MG63 (cell line): ENCODE results near the gene L3MBTL2. TPM values are rescaled to one million over a fixed set of nuclear protein-coding genes. Genes with fewer than 3 reads are reported as not detected.
A peak's percentile ranks its signal among the peaks of the same experiment; 100 is the strongest.

Source experiments
- DNase-seq: peaks from one replicate; pipeline ENCODE4 v3.0.0-alpha.2; 2020
- H3K27me3 ChIP-seq: fragments of 250-450 bp; sonication (Bioruptor Pico); 2 replicates; pipeline ENCODE4 v1.5.1; 2020; ENCODE audit warnings: mild to moderate bottlenecking, moderate library complexity
- H3K36me3 ChIP-seq: fragments of 250-450 bp; sonication (Bioruptor Pico); 2 replicates; pipeline ENCODE4 v1.5.1; 2020; ENCODE audit warnings: mild to moderate bottlenecking, moderate library complexity
- H3K4me3 ChIP-seq: fragments of 250-450 bp; sonication (Bioruptor Pico); 2 replicates; pipeline ENCODE4 v1.5.1; 2020; ENCODE audit warnings: mild to moderate bottlenecking, moderate library complexity
- H3K9me3 ChIP-seq: fragments of 250-450 bp; sonication (Bioruptor Pico); 2 replicates; pipeline ENCODE4 v1.5.1; 2020; ENCODE audit warnings: mild to moderate bottlenecking, moderate library complexity
- total RNA-seq: library from RNA; depleted of rRNA; stranded (reverse); fragments of >200 nt; shearing (Covaris generic); gene quantifications from 2 replicates; pipeline ENCODE4 v1.2.3, GENCODE V29; 2014; ENCODE audit warnings: low replicate concordance

L3MBTL2 gene
- total RNA-seq, 1 experiment from 2014 or later, result 30.3 TPM

- peak; percentile 53 for DNase-seq
- Histone ChIP-seq H3K36me3 (peaks cover 4% of the 10 kb centered on the region), H3K9me3 (no peaks in the 10 kb centered on the region), H3K27me3 (no peaks in the 10 kb centered on the region), H3K4me3 (no peak overlapping the region)
Observed at GRCh38 chr22:41234815-41235695, 29.9 kb downstream of the L3MBTL2 start.

GRCh38 chr22:41237036-41237706 is 32.1 kb downstream of the L3MBTL2 start:
- no peak for DNase-seq
- no peaks in the 10 kb centered on the region for H3K9me3 ChIP-seq
- no peaks in the 10 kb centered on the region for H3K27me3 ChIP-seq
- H3K36me3 ChIP-seq, result no peaks in the 10 kb centered on the region
- H3K4me3 ChIP-seq, result no peak overlapping the region

DNA sequence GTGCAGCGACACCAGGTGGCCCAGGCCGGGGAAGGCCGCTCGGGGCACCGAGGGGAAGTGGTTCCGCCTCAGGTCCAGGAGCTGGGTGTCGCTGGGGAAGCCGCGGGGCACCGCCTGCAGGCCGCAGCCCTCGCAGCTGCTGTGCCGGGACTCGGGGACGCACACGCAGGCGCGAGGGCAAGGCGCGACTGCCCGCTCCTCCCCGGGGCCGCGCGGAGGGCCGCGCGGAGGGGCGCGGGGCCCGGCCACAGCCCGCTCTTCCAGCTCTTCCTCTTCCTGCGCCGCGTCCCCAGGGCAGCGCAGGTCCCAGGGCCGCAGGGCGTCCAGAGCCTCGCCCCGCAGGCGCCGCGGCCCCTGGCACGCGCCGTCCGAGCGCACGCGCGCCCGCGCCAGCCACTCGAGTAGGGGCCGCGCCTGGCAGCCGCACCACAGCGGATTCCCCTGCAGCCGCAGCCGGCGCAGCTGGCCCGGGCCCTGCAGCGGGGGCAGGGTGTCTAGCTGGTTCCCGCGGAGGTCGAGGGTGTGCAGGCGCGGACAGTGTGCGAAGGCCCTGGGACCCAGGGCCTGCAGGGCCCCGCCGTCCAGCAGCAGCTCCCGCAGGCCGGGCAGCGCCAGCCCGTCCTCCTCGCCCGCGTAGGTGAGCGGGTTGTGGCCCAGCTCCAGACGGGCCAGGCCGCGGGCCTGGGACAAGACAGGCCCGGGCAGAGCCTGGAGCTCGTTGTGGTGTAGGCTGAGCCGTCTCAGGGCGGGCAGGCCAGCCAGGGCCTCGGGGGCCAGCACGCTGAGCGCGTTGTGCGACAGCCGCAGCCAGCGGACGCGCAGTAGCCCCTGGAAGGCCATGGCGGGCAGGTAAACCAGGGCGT is 32.8 kb downstream of the L3MBTL2 start:
- DNase-seq, result no peak
- Histone ChIP-seq H3K27me3 (no peaks in the 10 kb centered on the region), H3K4me3 (no peak overlapping the region), H3K36me3 (no peaks in the 10 kb centered on the region), H3K9me3 (no peaks in the 10 kb centered on the region)

GRCh38 chr22:41238570-41239442 is 33.7 kb downstream of the L3MBTL2 start:
- Histone ChIP-seq H3K9me3 (no peaks in the 10 kb centered on the region), H3K36me3 (no peaks in the 10 kb centered on the region), H3K4me3 (no peak overlapping the region), H3K27me3 (no peaks in the 10 kb centered on the region)
- DNase-seq, result no peak

GRCh38 chr22:41239443-41240128 is 34.5 kb downstream of the L3MBTL2 start:
- H3K36me3 ChIP-seq, result peaks cover 3% of the 10 kb centered on the region; the same call in 1 of the 2 replicates
- no peak overlapping the region for H3K4me3 ChIP-seq
- no peak for DNase-seq
- H3K9me3 ChIP-seq, result no peaks in the 10 kb centered on the region
- H3K27me3 ChIP-seq, result no peaks in the 10 kb centered on the region

GRCh38 chr22:41240377-41241132 is 35.4 kb downstream of the L3MBTL2 start, which contains the start of gene CHADL:
Gene CHADL, minus strand, starts transcription at chr22:41240931. Its CDS starts 50 bp downstream, at chr22:41240881.
- no peak for DNase-seq
- no peak within 1 kb of the TSS for H3K4me3 ChIP-seq
- no peaks in the 10 kb centered on the region for H3K9me3 ChIP-seq
- H3K36me3 ChIP-seq, result peaks cover 13% of the 10 kb centered on the region
- no peaks in the 10 kb centered on the region for H3K27me3 ChIP-seq

- no peak overlapping the region for H3K4me3 ChIP-seq
- H3K9me3 ChIP-seq, result no peaks in the 10 kb centered on the region
- no peak for DNase-seq
- no peaks in the 10 kb centered on the region for H3K27me3 ChIP-seq
- H3K36me3 ChIP-seq, result peaks cover 18% of the 10 kb centered on the region
Observed at GRCh38 chr22:41241133-41241676, 36.1 kb downstream of the L3MBTL2 start.

- Histone ChIP-seq H3K36me3 (peaks cover 31% of the 10 kb centered on the region), H3K4me3 (no peak overlapping the region), H3K27me3 (no peaks in the 10 kb centered on the region), H3K9me3 (no peaks in the 10 kb centered on the region)
- DNase-seq, result peak; percentile 56
Observed at GRCh38 chr22:41242396-41243117, 37.4 kb downstream of the L3MBTL2 start.

DNA sequence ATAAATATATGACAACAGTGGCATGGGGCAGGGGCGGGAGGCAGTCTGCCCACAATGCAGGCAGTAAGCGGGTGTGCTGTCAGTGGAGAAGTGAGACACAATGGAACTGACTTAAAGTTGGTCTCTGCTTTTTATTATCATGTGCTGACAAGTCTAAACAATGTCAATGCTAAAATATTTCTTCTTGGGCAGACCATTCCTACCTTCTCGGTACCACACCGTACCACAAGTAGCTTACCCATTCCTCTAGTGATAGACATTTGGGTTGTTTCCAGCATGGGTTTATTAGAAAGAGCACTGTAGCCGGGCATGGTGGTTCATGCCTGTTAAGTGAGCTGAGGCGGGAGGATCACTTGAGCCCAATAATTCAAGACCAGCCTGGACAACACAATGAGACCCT is 38.2 kb downstream of the L3MBTL2 start:
- DNase-seq, result no peak
- Histone ChIP-seq H3K4me3 (no peak overlapping the region), H3K27me3 (no peaks in the 10 kb centered on the region), H3K36me3 (peaks cover 37% of the 10 kb centered on the region), H3K9me3 (no peaks in the 10 kb centered on the region)

DNA sequence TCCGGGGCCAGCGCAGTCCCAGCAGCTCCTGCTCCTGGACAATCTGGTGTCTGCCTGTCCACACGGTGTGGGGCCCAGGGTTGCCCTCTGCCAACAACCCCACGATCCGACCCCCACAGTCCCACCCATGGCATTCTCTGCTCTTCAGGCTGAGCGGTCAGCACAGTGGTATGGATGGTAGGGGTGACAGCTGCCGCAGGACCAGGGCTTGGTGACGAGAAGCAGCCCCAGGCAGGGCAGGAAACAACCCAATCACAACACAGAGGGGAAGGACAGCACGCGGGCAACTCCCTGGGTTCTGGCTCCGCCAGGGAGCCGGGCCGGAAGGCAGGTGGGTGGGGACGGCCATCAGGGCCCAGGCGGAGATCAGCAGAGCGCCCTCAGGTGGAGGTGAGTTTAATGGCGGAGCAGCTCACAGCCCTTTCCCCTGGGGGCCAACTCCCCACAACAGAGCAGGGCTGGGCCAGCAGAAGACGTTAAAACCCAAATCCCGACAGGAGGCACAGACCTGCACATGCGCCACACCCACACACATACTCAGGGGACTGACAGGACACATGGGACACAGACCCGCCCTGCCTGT is 40.9 kb downstream of the L3MBTL2 start:
- Histone ChIP-seq H3K4me3 (no peak overlapping the region), H3K36me3 (peaks cover 64% of the 10 kb centered on the region), H3K27me3 (no peaks in the 10 kb centered on the region), H3K9me3 (no peaks in the 10 kb centered on the region)
- DNase-seq, result no peak

- Histone ChIP-seq H3K27me3 (no peaks in the 10 kb centered on the region), H3K36me3 (peaks cover 81% of the 10 kb centered on the region), H3K4me3 (no peak overlapping the region), H3K9me3 (no peaks in the 10 kb centered on the region)
- DNase-seq, result no peak
Observed at GRCh38 chr22:41247703-41248102, 42.6 kb downstream of the L3MBTL2 start.

DNA sequence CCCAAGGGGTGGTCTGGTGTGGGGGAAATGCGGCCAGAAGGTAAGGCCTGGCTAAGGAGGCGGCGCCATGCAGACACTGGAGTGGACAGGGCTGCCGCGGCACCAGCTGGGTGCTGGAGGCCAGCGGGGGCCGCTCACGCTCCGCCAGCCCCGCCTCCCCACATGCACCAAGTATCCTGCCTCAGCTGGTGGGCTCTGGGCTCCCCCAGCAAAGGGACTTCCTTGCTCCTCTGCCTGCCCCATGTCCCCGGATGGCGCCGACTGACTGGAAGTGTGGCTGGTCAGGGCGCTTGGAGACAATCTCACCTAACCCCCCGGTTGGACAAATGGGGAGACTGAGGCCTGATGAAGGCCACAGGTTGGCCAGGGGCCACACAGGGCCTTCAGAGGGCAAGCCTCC is 43.2 kb downstream of the L3MBTL2 start:
- DNase-seq, result no peak
- Histone ChIP-seq H3K36me3 (peaks cover 87% of the 10 kb centered on the region), H3K4me3 (no peak overlapping the region), H3K9me3 (no peaks in the 10 kb centered on the region), H3K27me3 (no peaks in the 10 kb centered on the region)

GRCh38 chr22:41248758-41249157 is 43.6 kb downstream of the L3MBTL2 start:
- no peaks in the 10 kb centered on the region for H3K9me3 ChIP-seq
- H3K36me3 ChIP-seq, result peaks cover 91% of the 10 kb centered on the region
- H3K4me3 ChIP-seq, result no peak overlapping the region
- no peaks in the 10 kb centered on the region for H3K27me3 ChIP-seq
- DNase-seq, result no peak

DNA sequence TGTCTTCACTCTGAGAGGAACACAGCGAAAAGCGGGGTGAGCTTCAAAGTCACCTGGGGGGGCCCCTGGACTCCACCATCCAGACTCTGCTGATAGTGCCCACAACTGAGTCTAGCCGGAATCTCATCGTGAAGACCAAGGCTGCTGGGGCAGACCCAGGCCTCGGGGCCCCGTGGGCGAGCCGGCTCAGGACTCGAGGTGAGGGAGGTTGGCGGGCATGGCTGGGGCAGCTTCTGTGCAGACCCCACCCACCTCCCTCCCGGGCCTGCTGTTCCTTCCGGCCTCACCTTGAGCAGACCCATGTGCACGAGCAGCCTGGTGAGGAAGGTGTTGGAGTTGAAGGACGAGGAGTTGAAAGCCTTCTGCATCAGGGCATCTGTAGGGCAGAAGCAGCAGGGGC is 44.3 kb downstream of the L3MBTL2 start:
- no peak for DNase-seq
- Histone ChIP-seq H3K4me3 (no peak overlapping the region), H3K27me3 (no peaks in the 10 kb centered on the region), H3K9me3 (no peaks in the 10 kb centered on the region), H3K36me3 (peaks cover 97% of the 10 kb centered on the region)
